Gastrocnemius medialis (tissue), 4 donors: ENCODE data around the gene HSD17B12. TPM values are rescaled to one million over a fixed set of nuclear protein-coding genes. Genes with fewer than 3 reads are reported as not detected.

Experiments used
- ATAC-seq, 2 donors: fragments of 150-250 bp; one replicate each; pipeline ENCODE4 v1.9.1; 2016
- DNase-seq, 2 donors: peaks; one replicate each; pipeline ENCODE4 v3.0.0-alpha.2; 2019
- H3K27ac ChIP-seq, 4 donors: fragments of 200-600 bp; sonication (generic); 1 replicate in 1 of 4; 2 replicates in 3 of 4; pipeline ENCODE4 v1.5.1; 2016 to 2018; ENCODE audit warnings: mild to moderate bottlenecking in 2 of 4, moderate library complexity in 1 of 4
- H3K27me3 ChIP-seq, 3 donors: fragments of 200-600 bp; sonication (generic) in 2 of 3; 1 replicate in 1 of 3; 2 replicates in 2 of 3; pipeline versions ENCODE4 v1.5.1 to v1.6.0; 2016 to 2019; ENCODE audit warnings: mild to moderate bottlenecking in 1 of 3, moderate library complexity in 1 of 3
- H3K36me3 ChIP-seq, 2 donors: fragments of 200-600 bp; sonication (generic) in 1 of 2; one replicate each; pipeline ENCODE4 v1.5.1; 2017 to 2018
- H3K4me1 ChIP-seq, 2 donors: fragments of 200-600 bp; sonication (generic) in 1 of 2; one replicate each; pipeline ENCODE4 v1.5.1; 2016 to 2017; ENCODE audit warnings: mild to moderate bottlenecking in 2 of 2
- H3K4me3 ChIP-seq, 4 donors: fragments of 200-600 bp; sonication (generic) in 3 of 4; 1 replicate in 1 of 4; 2 replicates in 3 of 4; pipeline ENCODE4 v1.5.1; 2016 to 2019; ENCODE audit warnings: mild to moderate bottlenecking in 2 of 4
- H3K9me3 ChIP-seq, 3 donors: fragments of 200-600 bp; sonication (generic) in 2 of 3; 1 replicate in 1 of 3; 2 replicates in 2 of 3; pipeline ENCODE4 v1.5.1; 2016 to 2019
- POLR2A ChIP-seq, 2 donors: fragments of 450-650 bp; IDR thresholded peaks; one replicate each; pipeline ENCODE4 v1.6.1; 2017; ENCODE audit warnings: antibody characterized with exemption in 2 of 2, mild to moderate bottlenecking in 2 of 2, moderate library complexity in 2 of 2
- in situ Hi-C, 4 donors: fragments of 200-750 bp; cut with MboI; loops; one replicate each; pipeline versions ENCODE4 v1.15.0 to v1.8.0; 2017; ENCODE audit warnings: low sequenced_read_pairs in 4 of 4
- intact Hi-C: fragments of 100-400 bp; cut with DNase I; formaldehyde crosslinking; loops from one replicate; pipeline ENCODE4 v1.15.1; 2023; ENCODE audit warnings: low total_unique reads
- total RNA-seq, 4 donors: library from RNA; depleted of rRNA; stranded (reverse); fragments of >200 nt; gene quantifications; one replicate each; pipeline versions ENCODE4 v1.1.0 to v1.2.3, GENCODE V29; 2016
- TF ChIP-seq, protein P1 (sequence below), 5 experiments: fragments of 450-650 bp in 3 of 5; fragments of 200-600 bp in 2 of 5; sonication (generic) in 2 of 5; IDR thresholded peaks in 4 of 5; conservative IDR thresholded peaks in 1 of 5; 1 replicate in 4 of 5; 2 replicates in 1 of 5; pipeline ENCODE4 v1.5.1; 2016 to 2019; ENCODE audit warnings: antibody characterized with exemption in 5 of 5, mild to moderate bottlenecking in 3 of 5, moderate library complexity in 3 of 5

HSD17B12 gene
- 10 to 100 TPM; 20.5 to 41.1 (median 28.6) TPM for total RNA-seq

DNA sequence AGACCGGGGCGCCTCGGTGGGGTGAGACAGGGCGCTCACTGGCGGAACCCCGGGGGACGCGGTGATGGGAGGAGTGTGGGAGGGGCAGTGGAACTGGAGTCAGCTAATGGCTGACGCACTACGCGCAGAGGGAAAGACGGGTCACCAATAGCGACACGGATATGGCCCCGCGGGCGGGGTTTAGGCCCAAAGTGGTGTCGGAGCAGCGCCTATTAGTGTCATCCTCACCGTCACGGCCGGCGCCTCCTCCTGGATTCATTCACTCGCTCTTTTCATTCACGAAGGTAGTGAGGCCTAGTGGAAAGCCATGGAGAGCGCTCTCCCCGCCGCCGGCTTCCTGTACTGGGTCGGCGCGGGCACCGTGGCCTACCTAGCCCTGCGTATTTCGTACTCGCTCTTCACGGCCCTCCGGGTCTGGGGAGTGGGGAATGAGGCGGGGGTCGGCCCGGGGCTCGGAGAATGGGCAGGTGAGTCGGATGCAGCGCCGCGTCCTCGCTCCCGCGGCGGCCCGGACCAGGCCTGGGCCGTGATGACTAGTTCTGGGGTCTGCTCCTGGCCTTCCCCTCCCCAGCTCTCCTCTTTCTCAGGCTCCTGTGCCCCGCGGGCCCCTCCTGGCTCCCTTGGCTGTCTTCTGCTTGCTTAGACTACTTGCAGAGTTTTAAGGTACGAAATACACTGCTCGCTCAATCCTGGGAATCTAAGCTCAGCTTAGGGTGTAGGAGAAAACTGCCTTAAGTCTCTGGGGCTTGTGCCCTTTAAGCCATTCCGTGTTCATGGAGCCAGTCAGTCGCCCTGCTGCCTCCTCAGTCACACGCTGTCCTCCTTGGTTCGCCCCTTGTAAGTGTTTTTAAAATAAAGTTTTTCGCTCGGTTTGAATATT lies at the start of gene HSD17B12:
Gene HSD17B12, plus strand, starts transcription at position 218 of the 880 bp plus-strand sequence. Its CDS starts 90 bp downstream, at position 308.
- H3K36me3 ChIP-seq: no peaks in the 10 kb centered on the region
- no peaks in the 10 kb centered on the region for H3K27me3 ChIP-seq
- intact Hi-C loops: loop anchor here (1.0 to 10.0 kb wide), 2 partner anchors 36 to 106 kb away; no protein-coding TSS in a partner anchor
- H3K27ac ChIP-seq: peak within 1 kb of the TSS; percentile 87 to 94 (median 92)
- in situ Hi-C loops: no loop called here
- ATAC-seq (peak; percentile 99), DNase-seq (peak; percentile 98)
- TF ChIP-seq, protein P1, sequence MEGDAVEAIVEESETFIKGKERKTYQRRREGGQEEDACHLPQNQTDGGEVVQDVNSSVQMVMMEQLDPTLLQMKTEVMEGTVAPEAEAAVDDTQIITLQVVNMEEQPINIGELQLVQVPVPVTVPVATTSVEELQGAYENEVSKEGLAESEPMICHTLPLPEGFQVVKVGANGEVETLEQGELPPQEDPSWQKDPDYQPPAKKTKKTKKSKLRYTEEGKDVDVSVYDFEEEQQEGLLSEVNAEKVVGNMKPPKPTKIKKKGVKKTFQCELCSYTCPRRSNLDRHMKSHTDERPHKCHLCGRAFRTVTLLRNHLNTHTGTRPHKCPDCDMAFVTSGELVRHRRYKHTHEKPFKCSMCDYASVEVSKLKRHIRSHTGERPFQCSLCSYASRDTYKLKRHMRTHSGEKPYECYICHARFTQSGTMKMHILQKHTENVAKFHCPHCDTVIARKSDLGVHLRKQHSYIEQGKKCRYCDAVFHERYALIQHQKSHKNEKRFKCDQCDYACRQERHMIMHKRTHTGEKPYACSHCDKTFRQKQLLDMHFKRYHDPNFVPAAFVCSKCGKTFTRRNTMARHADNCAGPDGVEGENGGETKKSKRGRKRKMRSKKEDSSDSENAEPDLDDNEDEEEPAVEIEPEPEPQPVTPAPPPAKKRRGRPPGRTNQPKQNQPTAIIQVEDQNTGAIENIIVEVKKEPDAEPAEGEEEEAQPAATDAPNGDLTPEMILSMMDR (IDR thresholded peaks at IDR 0.05 in 4 of 5, conservative IDR thresholded peaks at IDR 0.05 in 1 of 5): no peak
- TF ChIP-seq POLR2A (IDR thresholded peaks at IDR 0.05): peak; percentile 71 to 91
- H3K4me1 ChIP-seq: peaks cover 29 to 34% of the 10 kb centered on the region in 2 donors
- H3K9me3 ChIP-seq: no peaks in the 10 kb centered on the region
- peak within 1 kb of the TSS; percentile 73 to 97 (median 94) for H3K4me3 ChIP-seq

DNA sequence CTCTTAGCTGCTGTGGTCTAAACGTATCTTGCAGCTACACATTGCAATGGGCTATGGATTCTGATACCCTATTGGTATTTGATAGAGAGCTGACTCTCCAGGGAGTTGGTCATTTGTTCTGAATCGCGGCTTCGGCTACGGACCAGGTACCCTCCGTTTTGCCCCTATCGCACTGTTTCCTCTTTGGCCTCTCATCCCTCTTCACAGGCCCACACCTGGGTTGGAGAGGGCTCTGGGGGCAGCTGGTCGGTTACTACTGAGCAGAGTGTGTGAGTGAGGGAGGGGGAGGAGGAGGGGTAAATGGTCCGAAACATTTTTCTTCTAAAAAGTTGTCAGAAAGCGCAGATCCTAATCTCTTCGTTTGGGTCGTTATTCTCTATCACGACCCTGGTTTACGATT lies 48.8 kb upstream of the HSD17B12 start:
- intact Hi-C loops: no loop called here
- Histone ChIP-seq H3K9me3 (no peaks in the 10 kb centered on the region), H3K27me3 (peaks cover 9 to 29% (median 25%) of the 10 kb centered on the region in 3 donors), H3K27ac (no peak overlapping the region), H3K36me3 (no peaks in the 10 kb centered on the region), H3K4me3 (no peak overlapping the region), H3K4me1 (no peaks in the 10 kb centered on the region)
- ATAC-seq (no peak), DNase-seq (no peak)
- TF ChIP-seq POLR2A (IDR thresholded peaks at IDR 0.05): no peak
- TF ChIP-seq, protein P1 (IDR thresholded peaks at IDR 0.05 in 4 of 5, conservative IDR thresholded peaks at IDR 0.05 in 1 of 5): no peak
- in situ Hi-C loops: no loop called here

DNA sequence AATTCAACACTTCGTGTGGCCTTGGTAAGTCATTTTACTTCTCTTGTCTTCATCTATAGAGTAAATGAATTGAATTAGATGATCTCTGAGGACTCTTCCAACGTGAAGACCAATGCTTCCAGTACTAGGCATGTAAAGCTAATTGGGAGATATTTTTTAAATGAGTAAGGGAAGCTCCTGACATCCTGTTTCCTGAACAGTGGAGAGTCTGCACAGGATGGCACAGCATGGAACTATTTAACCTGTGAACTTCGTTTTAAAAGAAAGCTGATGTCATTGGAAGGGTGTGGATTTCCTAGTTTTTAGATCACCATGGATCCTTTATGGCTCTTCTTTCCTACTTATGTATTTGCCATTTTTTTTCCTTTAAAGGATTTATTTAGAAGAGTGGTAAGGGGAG lies 48.4 kb upstream of the HSD17B12 start:
- DNase-seq (no peak), ATAC-seq (no peak)
- in situ Hi-C loops (no loop called here), intact Hi-C loops (no loop called here)
- no peak for TF ChIP-seq POLR2A (IDR thresholded peaks at IDR 0.05)
- TF ChIP-seq, protein P1 (IDR thresholded peaks at IDR 0.05 in 4 of 5, conservative IDR thresholded peaks at IDR 0.05 in 1 of 5): no peak
- H3K9me3 ChIP-seq: no peaks in the 10 kb centered on the region
- no peaks in the 10 kb centered on the region for H3K4me1 ChIP-seq
- no peaks in the 10 kb centered on the region for H3K36me3 ChIP-seq
- H3K27ac ChIP-seq: no peak overlapping the region
- no peak overlapping the region for H3K4me3 ChIP-seq
- H3K27me3 ChIP-seq: peaks cover 14 to 30% (median 24%) of the 10 kb centered on the region in 3 donors

DNA sequence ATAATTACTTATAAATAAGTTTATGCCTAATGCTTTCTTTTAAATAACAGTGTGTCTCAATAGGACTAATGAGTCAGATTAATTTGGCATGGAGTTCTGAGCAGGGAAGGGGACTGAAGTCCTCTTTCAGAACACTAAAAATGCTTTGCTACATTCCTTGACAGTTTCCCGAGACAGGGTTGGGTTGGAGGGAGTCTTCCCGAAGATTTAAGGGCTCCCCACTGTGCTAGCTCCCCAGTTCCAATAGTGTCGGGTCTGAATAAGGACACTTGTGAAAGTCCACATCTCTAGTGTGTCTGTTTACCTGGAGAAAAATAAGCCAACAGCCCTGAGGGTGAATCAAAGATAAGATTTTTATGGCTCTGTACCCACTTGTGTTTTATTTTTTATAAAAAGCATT lies 41.8 kb upstream of the HSD17B12 start:
- intact Hi-C loops (no loop called here), in situ Hi-C loops (no loop called here)
- peaks cover 31 to 41% (median 36%) of the 10 kb centered on the region in 3 donors for H3K27me3 ChIP-seq
- H3K4me1 ChIP-seq: peaks cover 0 to 3% of the 10 kb centered on the region in 2 donors
- H3K9me3 ChIP-seq: no peaks in the 10 kb centered on the region
- DNase-seq (no peak), ATAC-seq (no peak)
- H3K4me3 ChIP-seq: no peak overlapping the region
- no peak for TF ChIP-seq POLR2A (IDR thresholded peaks at IDR 0.05)
- TF ChIP-seq, protein P1 (IDR thresholded peaks at IDR 0.05 in 4 of 5, conservative IDR thresholded peaks at IDR 0.05 in 1 of 5): no peak
- no peak overlapping the region for H3K27ac ChIP-seq
- H3K36me3 ChIP-seq: no peaks in the 10 kb centered on the region
